NOMO-1 treated with DMSO at 0.1 percent for 48 hours (cell line): ENCODE measurements around the gene MYLK2.

Source experiments
- DNase-seq: peaks from one replicate; lab custom pipeline; 2025; ENCODE audit not compliant: unreplicated experiment; lab: John Stamatoyannopoulos, UW

Gene MYLK2

DNA sequence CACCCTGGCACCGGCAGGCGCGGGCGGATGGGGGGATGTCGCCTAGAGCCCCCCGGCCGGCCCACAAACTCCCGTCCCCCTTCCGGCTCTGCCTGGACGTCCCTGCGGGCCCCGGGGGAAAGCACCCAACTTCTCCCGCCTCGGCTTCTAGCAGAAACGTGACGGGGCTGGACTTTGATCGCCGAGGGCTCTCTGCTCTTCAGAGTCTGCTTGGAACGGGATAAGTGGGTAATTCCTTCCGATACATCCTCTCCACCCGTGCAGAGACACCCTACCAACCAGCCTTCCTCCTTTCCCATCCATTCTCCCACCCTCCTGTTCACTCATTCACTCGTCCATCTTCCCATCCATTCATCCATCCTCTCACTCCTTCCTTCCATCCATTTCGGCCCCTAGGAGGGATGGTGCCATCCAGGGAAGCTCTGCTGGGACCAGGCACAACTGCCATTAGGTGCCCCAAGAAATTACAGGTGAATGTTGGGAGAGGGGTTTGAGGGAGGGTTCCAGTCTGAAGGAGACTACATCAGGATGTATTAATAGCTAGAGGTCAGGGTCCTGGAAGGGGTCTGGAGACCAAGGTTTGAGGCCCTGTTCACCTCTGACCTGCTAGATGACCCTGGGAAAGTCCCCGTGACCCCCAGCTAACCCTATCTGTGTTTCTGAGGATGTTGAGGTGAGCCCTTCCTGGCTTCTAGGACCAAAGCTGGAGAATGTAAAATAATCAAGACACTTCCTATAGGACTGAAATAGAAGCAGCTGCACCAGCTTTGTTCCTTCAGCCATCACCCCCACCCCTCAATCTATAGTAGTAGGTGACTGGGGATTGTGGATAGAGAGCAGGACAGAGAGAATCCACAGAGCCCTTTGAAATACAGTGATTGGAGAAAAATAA lies 51.8 kb downstream of the MYLK2 start:
- no peak for DNase-seq

DNA sequence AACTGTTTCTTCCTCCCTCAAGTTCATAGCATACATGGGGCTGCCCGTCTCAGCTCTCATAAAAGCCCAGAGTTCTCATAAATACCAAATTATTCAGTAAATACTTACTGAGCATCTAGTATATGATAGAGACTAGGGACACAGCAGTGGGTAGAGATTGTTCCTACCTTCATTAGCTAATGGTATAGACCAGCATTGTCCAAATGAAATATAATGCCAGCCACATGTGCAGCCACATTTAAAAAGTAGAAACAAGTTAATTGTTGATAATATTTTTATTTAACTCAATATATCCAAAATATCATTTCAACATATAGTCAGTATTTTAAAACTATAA lies 52.4 kb downstream of the MYLK2 start:
- no peak for DNase-seq

DNA sequence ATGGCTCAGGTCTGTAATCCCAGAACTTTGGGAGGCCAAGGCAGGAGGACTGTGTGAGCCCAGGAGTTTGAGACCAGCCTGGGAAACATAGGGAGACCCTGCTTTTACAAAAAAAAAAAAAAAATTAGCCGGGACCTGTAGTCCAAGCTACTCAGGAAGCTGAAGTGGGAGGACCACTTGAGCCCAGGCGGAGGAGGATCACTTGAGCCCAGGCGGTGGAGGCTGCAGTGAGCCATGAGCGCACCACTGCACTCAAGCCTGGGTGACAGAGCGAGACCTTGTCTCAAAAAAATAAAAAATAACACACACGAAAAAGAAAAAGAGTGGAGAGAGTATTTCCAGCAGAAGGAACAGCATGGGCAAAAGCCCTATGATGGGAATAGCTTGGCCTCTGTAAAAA lies 53.2 kb downstream of the MYLK2 start:
- no peak for DNase-seq

DNA sequence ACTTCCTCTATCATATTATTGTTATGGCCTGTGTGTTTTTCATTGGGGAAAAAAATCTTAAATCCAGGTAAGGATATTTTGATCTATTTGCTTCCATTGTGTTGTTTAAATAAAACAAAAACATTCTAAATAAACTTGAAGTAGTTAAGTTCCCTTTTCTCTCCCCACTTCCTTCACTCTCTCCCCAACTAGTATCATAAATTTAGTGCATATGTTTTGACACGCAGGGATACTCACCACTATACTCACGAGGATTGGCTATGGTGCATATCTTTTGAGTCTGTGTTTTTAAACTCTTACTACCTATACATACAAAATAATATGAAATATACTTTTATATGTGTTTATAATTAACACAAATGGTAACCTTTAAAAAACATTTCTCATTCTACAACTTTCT lies 56.5 kb downstream of the MYLK2 start:
- DNase-seq: peak; percentile 45

DNA sequence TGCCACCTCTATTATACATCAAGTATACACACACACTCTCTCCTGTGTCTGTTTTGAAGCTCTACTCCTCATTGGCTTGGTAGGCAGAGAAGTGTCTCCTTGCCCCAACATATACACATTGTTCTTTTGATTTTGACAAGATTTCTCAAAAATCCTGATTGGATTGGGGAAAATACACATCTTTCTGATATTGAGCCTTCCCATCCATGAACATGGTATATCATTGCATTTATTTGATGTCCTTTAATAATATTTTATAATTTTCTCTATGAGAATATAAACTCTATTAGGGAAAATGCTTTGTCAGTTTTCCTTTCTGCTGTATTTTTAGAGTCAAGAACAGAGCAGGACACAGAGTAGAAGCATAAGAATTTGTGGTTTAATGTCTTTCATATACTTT lies 58.5 kb downstream of the MYLK2 start:
- no peak for DNase-seq

DNA sequence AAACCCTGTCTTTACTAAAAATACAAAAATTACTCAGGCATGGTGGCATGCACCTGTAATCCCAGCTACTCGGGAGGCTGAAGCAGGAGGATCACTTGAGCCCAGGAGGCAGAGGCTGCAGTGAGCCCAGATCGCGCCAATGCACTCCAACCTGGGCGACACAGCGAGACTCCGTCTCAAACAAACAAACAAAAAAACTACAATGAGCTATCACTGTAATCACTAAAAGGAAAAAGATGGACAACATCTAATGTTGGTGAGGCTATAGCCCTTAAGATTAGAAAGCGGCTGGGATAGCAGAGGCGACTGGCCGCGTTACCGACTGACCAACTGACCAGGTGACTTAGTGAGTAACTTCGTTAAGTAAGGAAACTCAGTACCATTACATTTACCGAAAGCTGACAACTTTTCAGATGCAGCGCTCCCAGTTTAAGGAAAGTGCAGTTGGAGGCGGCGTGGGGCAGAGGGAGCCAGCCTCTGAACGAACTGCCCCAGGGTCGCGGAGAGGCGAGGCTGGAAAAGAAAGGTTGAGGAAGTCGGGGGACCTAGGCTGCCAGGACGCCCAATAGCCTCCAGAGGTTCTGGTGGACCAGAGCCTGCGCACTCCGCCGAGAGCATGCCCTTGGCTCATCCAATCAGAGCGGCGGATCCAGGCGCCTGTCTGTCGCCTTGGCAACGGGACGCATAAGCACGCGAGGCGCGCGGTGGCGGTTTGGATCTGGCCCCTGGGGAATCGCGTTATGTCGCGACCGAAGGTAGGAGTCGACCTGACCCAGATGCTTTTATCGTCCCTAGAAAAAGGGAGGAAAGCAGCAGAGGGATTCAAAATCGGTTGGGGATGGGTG lies 60.2 kb downstream of the MYLK2 start:
- DNase-seq: peak; percentile 80

DNA sequence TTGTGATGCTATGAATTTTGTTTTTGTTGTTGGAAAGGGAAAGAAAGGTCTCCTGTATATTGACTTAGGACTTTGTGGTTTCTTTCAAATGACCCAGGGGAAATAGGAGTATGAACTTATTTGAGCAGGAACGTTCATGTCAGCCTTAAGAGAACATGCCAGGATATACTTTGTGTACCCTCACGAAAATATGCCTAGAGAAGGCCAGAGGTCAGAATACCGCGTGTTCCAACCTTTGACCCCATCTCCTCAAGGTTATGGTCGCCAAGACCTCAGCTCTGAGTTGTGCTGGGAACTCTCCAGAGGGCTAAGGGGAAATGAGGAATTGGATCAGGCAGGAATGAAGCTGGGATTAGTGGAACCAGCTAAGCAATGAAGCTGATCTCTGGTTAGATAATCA lies 62.8 kb downstream of the MYLK2 start:
- DNase-seq: no peak

DNA sequence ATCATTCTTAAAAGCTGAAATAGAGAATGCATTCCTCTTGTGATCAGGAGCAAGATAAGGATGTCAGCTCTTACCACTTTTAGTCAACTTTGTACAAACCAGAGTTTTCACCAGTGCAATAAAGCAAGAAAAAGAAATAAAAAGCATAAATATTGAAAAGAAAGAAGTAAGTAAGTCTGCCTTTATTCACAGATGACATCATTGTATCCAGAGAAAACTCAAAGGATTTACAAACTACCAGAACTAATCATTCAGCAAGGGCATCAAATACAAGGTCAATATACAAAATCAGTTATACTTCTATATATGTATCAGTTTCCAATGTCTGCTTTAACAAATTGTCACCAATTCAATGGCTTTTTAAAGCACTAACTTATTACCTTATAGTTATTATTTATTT lies 64.7 kb downstream of the MYLK2 start:
- DNase-seq: no peak
